ENCODE results near the gene SORL1-AS1.

Gene SORL1-AS1

GRCh38 chr11:121487191-121487590 lies 34.4 kb upstream of the SORL1-AS1 start:
- no peak for DNase-seq (ENCODE audit: low read depth in 1 of 2, low spot score in 1 of 2)
- Histone ChIP-seq H3K27ac (replicated peaks) (no peak overlapping the region), H3K4me3 (replicated peaks; ENCODE audit: insufficient read depth, low read length) (no peak overlapping the region), H3K27me3 (ENCODE audit: insufficient read depth, poor library complexity, severe bottlenecking) (no peaks in the 10 kb centered on the region)
- no peak for TF ChIP-seq SPI1 (IDR thresholded peaks at IDR 0.05; ENCODE audit: borderline replicate concordance, low read depth)
- TF ChIP-seq GABPA (IDR thresholded peaks at IDR 0.05; ENCODE audit: low read depth), result no peak
- no peak for TF ChIP-seq CTCF (IDR thresholded peaks at IDR 0.05; ENCODE audit: insufficient read depth, low read length)
- TF ChIP-seq POLR2AphosphoS5 (IDR thresholded peaks at IDR 0.05; ENCODE audit: low read depth), result no peak
- no peak for TF ChIP-seq REST (IDR thresholded peaks at IDR 0.05; ENCODE audit: insufficient replicate concordance, low read depth)

- Histone ChIP-seq H3K27ac (replicated peaks) (no peak overlapping the region), H3K27me3 (ENCODE audit: insufficient read depth, poor library complexity, severe bottlenecking) (no peaks in the 10 kb centered on the region), H3K4me3 (replicated peaks; ENCODE audit: insufficient read depth, low read length) (no peak overlapping the region)
- TF ChIP-seq POLR2AphosphoS5 (IDR thresholded peaks at IDR 0.05; ENCODE audit: low read depth) (no peak), CTCF (IDR thresholded peaks at IDR 0.05; ENCODE audit: insufficient read depth, low read length) (no peak), GABPA (IDR thresholded peaks at IDR 0.05; ENCODE audit: low read depth) (no peak), SPI1 (IDR thresholded peaks at IDR 0.05; ENCODE audit: borderline replicate concordance, low read depth) (no peak), REST (IDR thresholded peaks at IDR 0.05; ENCODE audit: insufficient replicate concordance, low read depth) (no peak)
- DNase-seq (ENCODE audit: low read depth in 1 of 2, low spot score in 1 of 2), result no peak
These were observed 33.3 kb upstream of the SORL1-AS1 start for GRCh38 chr11:121486054-121486453.

- TF ChIP-seq SPI1 (IDR thresholded peaks at IDR 0.05; ENCODE audit: borderline replicate concordance, low read depth), result no peak
- TF ChIP-seq POLR2AphosphoS5 (IDR thresholded peaks at IDR 0.05; ENCODE audit: low read depth), result no peak
- no peak for TF ChIP-seq GABPA (IDR thresholded peaks at IDR 0.05; ENCODE audit: low read depth)
- no peak for TF ChIP-seq CTCF (IDR thresholded peaks at IDR 0.05; ENCODE audit: insufficient read depth, low read length)
- no peak for TF ChIP-seq REST (IDR thresholded peaks at IDR 0.05; ENCODE audit: insufficient replicate concordance, low read depth)
- H3K27ac ChIP-seq (replicated peaks), result no peak overlapping the region
- DNase-seq (ENCODE audit: low read depth in 1 of 2, low spot score in 1 of 2), result no peak
- no peaks in the 10 kb centered on the region for H3K27me3 ChIP-seq (ENCODE audit: insufficient read depth, poor library complexity, severe bottlenecking)
- H3K4me3 ChIP-seq (replicated peaks; ENCODE audit: insufficient read depth, low read length), result no peak overlapping the region
These were observed 32.4 kb upstream of the SORL1-AS1 start for GRCh38 chr11:121485216-121485615.
